ENCODE results near the gene NOP9. TPM values are rescaled to one million over a fixed set of nuclear protein-coding genes. Genes with fewer than 3 reads are reported as not detected.
A peak's percentile ranks its signal among the peaks of the same experiment; 100 is the strongest.

Gene NOP9
- total and polyA plus RNA-seq, 9 of the 15 experiments (the other 6 are each of a cell fraction or from before 2014, with no cell fraction given): 1.0 to 27.9 (median 15.1) TPM

DNA sequence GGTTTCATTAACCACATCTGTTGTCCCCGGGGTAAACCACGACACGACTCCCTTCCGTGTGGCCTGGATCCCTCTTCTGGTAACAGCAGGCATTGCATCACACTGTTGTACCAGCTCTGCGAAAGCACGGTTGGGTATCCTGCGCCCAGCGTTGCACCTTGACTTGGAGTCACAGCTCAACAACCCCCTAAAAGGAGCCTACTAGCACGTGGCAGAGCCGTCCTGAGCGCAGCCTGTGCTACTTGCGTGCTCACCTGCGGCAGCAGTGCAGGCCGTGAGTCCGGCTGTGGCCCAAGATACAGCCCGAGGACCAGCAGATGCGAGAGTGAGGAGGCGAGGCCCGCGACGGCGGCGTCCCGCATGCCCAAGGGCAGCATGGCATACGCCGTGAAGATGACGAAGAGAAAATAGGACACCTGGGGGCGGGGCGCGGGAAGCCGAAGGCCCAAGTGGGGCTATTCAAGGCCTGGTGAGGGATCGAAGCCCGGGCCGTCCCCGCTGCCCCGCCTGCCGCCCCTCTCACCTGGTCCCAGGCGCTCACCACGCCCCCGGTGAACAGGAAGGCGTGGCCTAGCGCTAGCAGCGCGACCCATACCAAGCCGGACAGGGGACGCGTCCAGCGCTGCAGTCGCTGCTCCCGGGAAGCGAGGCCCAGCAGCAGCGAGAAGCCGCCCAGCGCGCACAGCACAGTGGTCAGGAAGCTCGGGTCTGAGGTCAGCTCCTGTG, 32.8 kb downstream of the NOP9 start:
- H3K9me1 ChIP-seq (ENCODE audit: control insufficient read depth, insufficient read depth, low read length): no peaks in the 10 kb centered on the region
- H2AFZ ChIP-seq (ENCODE audit: low read depth, low read length): peak overlapping the region; percentile 93
- in situ Hi-C loops (cut with MboI) (loop anchor here (5.0 to 25.0 kb wide), 2 partner anchors 100 to 355 kb away; no protein-coding TSS in a partner anchor), intact Hi-C loops (cut with micrococcal nuclease) (loop anchor here (1.0 to 5.0 kb wide), 2 partner anchors 35 to 80 kb away; partner anchors contain the start of gene NFATC4)
- H3K9me3 ChIP-seq (replicated peaks; ENCODE audit: control insufficient read depth, insufficient read depth, low read depth, low read length): no peaks in the 10 kb centered on the region
- DNase-seq (ENCODE audit: extremely low read depth in 1 of 4, low spot score in 3 of 4) (peak; percentile 76 to 81 (median 78)), FAIRE-seq (peak; percentile 94), ATAC-seq (peak; percentile 83)
- no peaks in the 10 kb centered on the region for H4K20me1 ChIP-seq (replicated peaks; ENCODE audit: control insufficient read depth, insufficient read depth, low read length)
- peak overlapping the region; percentile 21 for H3K4me3 ChIP-seq
- H3K27me3 ChIP-seq (ENCODE audit: control insufficient read depth in 2 of 2, insufficient read depth in 2 of 2, low read length in 2 of 2): peaks cover 0 to 8% of the 10 kb centered on the region in 2 experiments; a peak in 1 of 5 replicates
- no TSS peak for BruUV-seq (replicated peaks)
- WGBS (ENCODE audit: insufficient coverage, low coverage, missing lambda C conversion rate): 8% methylated on average over 17 of the region's 56 CpGs
- H3K4me2 ChIP-seq (ENCODE audit: insufficient read depth, low read length): peak overlapping the region; percentile 78
- no peaks in the 10 kb centered on the region for H3K36me3 ChIP-seq (ENCODE audit: control insufficient read depth, insufficient read depth, low read length)
- H3K9ac ChIP-seq (ENCODE audit: insufficient read depth in 1 of 2, low read depth in 2 of 2, low read length in 2 of 2): peak overlapping the region in 1 of 2 experiments; percentile 85; a peak in 2 of 4 replicates
- peaks cover 5 to 36% of the 10 kb centered on the region in 2 experiments; a peak in 4 of 5 replicates for H3K4me1 ChIP-seq (replicated peaks in 1 of 2; ENCODE audit: control insufficient read depth in 2 of 2, insufficient read depth in 2 of 2, low read length in 2 of 2)
- ChIA-PET CTCF (ENCODE audit: low intra/inter-chr PET ratio) (interaction anchor here (0.7 to 3.1 kb wide), 2 partner anchors 104 to 107 kb away, joined by 3 to 35 read pairs; no protein-coding TSS in a partner anchor), POLR2A (interaction anchor here (0.6 to 2.5 kb wide), 4 partner anchors 24 to 104 kb away, joined by 3 to 25 read pairs (median 12); partner anchors contain the start of genes CBLN3, CIDEB and KHNYN)
- H3K79me2 ChIP-seq (ENCODE audit: control insufficient read depth, insufficient read depth, low read length): no peaks in the 10 kb centered on the region
- no peak overlapping the region for H3K27ac ChIP-seq (ENCODE audit: extremely low read depth, low read depth, low read length)
- TF ChIP-seq SNIP1 (IDR thresholded peaks at IDR 0.05; ENCODE audit: low read depth) (no peak), ZNF384 (IDR thresholded peaks at IDR 0.05; ENCODE audit: low read depth, low read length) (peak; percentile 51; the same call in 1 of the 2 replicates), MCM5 (IDR thresholded peaks at IDR 0.05; ENCODE audit: low read depth) (no peak), CREM (IDR thresholded peaks at IDR 0.05; ENCODE audit: low read depth) (peak; percentile 52; the same call in 1 of the 2 replicates), HDAC1 (IDR thresholded peaks at IDR 0.05) (0 out of 4 replicates have a peak, but pooled peaks of 1 of the 2 experiments have one; percentile 21), ZKSCAN8 (CRISPR knock-in tag; IDR thresholded peaks at IDR 0.05) (no peak), RFX5 (IDR thresholded peaks at IDR 0.05; ENCODE audit: low read depth, low read length) (no peak)
- TF ChIP-seq, protein P1, sequence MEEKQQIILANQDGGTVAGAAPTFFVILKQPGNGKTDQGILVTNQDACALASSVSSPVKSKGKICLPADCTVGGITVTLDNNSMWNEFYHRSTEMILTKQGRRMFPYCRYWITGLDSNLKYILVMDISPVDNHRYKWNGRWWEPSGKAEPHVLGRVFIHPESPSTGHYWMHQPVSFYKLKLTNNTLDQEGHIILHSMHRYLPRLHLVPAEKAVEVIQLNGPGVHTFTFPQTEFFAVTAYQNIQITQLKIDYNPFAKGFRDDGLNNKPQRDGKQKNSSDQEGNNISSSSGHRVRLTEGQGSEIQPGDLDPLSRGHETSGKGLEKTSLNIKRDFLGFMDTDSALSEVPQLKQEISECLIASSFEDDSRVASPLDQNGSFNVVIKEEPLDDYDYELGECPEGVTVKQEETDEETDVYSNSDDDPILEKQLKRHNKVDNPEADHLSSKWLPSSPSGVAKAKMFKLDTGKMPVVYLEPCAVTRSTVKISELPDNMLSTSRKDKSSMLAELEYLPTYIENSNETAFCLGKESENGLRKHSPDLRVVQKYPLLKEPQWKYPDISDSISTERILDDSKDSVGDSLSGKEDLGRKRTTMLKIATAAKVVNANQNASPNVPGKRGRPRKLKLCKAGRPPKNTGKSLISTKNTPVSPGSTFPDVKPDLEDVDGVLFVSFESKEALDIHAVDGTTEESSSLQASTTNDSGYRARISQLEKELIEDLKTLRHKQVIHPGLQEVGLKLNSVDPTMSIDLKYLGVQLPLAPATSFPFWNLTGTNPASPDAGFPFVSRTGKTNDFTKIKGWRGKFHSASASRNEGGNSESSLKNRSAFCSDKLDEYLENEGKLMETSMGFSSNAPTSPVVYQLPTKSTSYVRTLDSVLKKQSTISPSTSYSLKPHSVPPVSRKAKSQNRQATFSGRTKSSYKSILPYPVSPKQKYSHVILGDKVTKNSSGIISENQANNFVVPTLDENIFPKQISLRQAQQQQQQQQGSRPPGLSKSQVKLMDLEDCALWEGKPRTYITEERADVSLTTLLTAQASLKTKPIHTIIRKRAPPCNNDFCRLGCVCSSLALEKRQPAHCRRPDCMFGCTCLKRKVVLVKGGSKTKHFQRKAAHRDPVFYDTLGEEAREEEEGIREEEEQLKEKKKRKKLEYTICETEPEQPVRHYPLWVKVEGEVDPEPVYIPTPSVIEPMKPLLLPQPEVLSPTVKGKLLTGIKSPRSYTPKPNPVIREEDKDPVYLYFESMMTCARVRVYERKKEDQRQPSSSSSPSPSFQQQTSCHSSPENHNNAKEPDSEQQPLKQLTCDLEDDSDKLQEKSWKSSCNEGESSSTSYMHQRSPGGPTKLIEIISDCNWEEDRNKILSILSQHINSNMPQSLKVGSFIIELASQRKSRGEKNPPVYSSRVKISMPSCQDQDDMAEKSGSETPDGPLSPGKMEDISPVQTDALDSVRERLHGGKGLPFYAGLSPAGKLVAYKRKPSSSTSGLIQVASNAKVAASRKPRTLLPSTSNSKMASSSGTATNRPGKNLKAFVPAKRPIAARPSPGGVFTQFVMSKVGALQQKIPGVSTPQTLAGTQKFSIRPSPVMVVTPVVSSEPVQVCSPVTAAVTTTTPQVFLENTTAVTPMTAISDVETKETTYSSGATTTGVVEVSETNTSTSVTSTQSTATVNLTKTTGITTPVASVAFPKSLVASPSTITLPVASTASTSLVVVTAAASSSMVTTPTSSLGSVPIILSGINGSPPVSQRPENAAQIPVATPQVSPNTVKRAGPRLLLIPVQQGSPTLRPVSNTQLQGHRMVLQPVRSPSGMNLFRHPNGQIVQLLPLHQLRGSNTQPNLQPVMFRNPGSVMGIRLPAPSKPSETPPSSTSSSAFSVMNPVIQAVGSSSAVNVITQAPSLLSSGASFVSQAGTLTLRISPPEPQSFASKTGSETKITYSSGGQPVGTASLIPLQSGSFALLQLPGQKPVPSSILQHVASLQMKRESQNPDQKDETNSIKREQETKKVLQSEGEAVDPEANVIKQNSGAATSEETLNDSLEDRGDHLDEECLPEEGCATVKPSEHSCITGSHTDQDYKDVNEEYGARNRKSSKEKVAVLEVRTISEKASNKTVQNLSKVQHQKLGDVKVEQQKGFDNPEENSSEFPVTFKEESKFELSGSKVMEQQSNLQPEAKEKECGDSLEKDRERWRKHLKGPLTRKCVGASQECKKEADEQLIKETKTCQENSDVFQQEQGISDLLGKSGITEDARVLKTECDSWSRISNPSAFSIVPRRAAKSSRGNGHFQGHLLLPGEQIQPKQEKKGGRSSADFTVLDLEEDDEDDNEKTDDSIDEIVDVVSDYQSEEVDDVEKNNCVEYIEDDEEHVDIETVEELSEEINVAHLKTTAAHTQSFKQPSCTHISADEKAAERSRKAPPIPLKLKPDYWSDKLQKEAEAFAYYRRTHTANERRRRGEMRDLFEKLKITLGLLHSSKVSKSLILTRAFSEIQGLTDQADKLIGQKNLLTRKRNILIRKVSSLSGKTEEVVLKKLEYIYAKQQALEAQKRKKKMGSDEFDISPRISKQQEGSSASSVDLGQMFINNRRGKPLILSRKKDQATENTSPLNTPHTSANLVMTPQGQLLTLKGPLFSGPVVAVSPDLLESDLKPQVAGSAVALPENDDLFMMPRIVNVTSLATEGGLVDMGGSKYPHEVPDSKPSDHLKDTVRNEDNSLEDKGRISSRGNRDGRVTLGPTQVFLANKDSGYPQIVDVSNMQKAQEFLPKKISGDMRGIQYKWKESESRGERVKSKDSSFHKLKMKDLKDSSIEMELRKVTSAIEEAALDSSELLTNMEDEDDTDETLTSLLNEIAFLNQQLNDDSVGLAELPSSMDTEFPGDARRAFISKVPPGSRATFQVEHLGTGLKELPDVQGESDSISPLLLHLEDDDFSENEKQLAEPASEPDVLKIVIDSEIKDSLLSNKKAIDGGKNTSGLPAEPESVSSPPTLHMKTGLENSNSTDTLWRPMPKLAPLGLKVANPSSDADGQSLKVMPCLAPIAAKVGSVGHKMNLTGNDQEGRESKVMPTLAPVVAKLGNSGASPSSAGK (IDR thresholded peaks at IDR 0.05): peak; percentile 82
- TF ChIP-seq, protein P2, sequence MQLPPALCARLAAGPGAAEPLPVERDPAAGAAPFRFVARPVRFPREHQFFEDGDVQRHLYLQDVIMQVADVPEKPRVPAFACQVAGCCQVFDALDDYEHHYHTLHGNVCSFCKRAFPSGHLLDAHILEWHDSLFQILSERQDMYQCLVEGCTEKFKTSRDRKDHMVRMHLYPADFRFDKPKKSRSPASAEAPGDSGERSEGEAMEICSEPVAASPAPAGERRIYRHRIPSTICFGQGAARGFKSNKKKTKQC (CRISPR knock-in tag; IDR thresholded peaks at IDR 0.05): no peak
